Measurements from ENCODE around the gene MB. TPM values are rescaled to one million over a fixed set of nuclear protein-coding genes. Genes with fewer than 3 reads are reported as not detected.

The MB gene
- total and polyA plus RNA-seq, 9 of the 15 experiments (the other 6 are each of a cell fraction or from before 2014, with no cell fraction given) = not detected

GRCh38 chr22:35656284-35656752, 39.2 kb upstream of the MB start (continued):
- peak; percentile 64 for TF ChIP-seq MGA (IDR thresholded peaks at IDR 0.05)
- peak; percentile 49; the same call in 1 of the 2 replicates for TF ChIP-seq SMARCE1 (IDR thresholded peaks at IDR 0.05)
- no peak for TF ChIP-seq WHSC1 (IDR thresholded peaks at IDR 0.05; ENCODE audit: low read length)
- TF ChIP-seq ARID2 (IDR thresholded peaks at IDR 0.05) = no peak
- peak; percentile 86 for TF ChIP-seq TEAD4 (IDR thresholded peaks at IDR 0.05; ENCODE audit: low read length)
- TF ChIP-seq TEAD4 (CRISPR knock-in tag; IDR thresholded peaks at IDR 0.05; ENCODE audit: borderline replicate concordance) = no peak
- TF ChIP-seq MNT (conservative IDR thresholded peaks at IDR 0.05) = 0 out of 4 replicates have a peak, but pooled peaks of 1 of the 2 experiments have one; percentile 25
- TF ChIP-seq TBL1XR1 (IDR thresholded peaks at IDR 0.05; ENCODE audit: low read length in 2 of 2) = peak in 1 of 2 experiments; percentile 63; a peak in 1 of 4 replicates
- TF ChIP-seq FOXM1 (IDR thresholded peaks at IDR 0.05; ENCODE audit: low read depth) = peak; percentile 52; the same call in 1 of the 2 replicates
- TF ChIP-seq FOXM1 (CRISPR knock-in tag; IDR thresholded peaks at IDR 0.05; ENCODE audit: low read depth) = no peak
- TF ChIP-seq SMAD4 (CRISPR knock-in tag; conservative IDR thresholded peaks at IDR 0.05) = peak; percentile 54
